ENCODE measurements around the gene JCHAIN. TPM values are rescaled to one million over a fixed set of nuclear protein-coding genes. Genes with fewer than 3 reads are reported as not detected.
"Not testable (repeated sequence)": the region's sequence is repeated elsewhere in the genome, so short reads cannot be mapped to it uniquely, and the experiment has no call there.

JCHAIN gene
- total RNA-seq, 2 donors from 2014 or later, result 1.8 to 2.7 TPM

- no peak overlapping the region for H3K4me3 ChIP-seq
- no peaks in the 10 kb centered on the region for H3K9me3 ChIP-seq
- H3K27ac ChIP-seq, result no peak overlapping the region
- no peaks in the 10 kb centered on the region for H3K36me3 ChIP-seq
- peaks cover 0 to 8% of the 10 kb centered on the region in 2 donors for H3K4me1 ChIP-seq
- no peak for TF ChIP-seq CTCF (IDR thresholded peaks at IDR 0.05)
- H3K27me3 ChIP-seq, result no peaks in the 10 kb centered on the region
- DNase-seq (ENCODE audit: low spot score), result no peak
Measured at GRCh38 chr4:70700712-70701111, 34.4 kb upstream of the JCHAIN start.

GRCh38 chr4:70698435-70698834, 32.1 kb upstream of the JCHAIN start:
- H3K4me1 ChIP-seq; DNase-seq (ENCODE audit: low spot score); H3K36me3 ChIP-seq; H3K9me3 ChIP-seq; H3K27ac ChIP-seq; H3K27me3 ChIP-seq; H3K4me3 ChIP-seq: not testable (repeated sequence)

- not testable (repeated sequence) for H3K27ac ChIP-seq; H3K36me3 ChIP-seq; H3K9me3 ChIP-seq; DNase-seq (ENCODE audit: low spot score); H3K4me3 ChIP-seq; H3K27me3 ChIP-seq
- H3K4me1 ChIP-seq, result peaks cover 0 to 22% of the 10 kb centered on the region in 2 donors
Measured at GRCh38 chr4:70694633-70695032, 28.3 kb upstream of the JCHAIN start.

- no peak overlapping the region for H3K27ac ChIP-seq
- no peaks in the 10 kb centered on the region for H3K36me3 ChIP-seq
- DNase-seq (ENCODE audit: low spot score), result no peak
- no peaks in the 10 kb centered on the region for H3K27me3 ChIP-seq
- TF ChIP-seq CTCF (IDR thresholded peaks at IDR 0.05), result no peak
- no peaks in the 10 kb centered on the region for H3K9me3 ChIP-seq
- no peak overlapping the region for H3K4me3 ChIP-seq
- H3K4me1 ChIP-seq, result peaks cover 0 to 35% of the 10 kb centered on the region in 2 donors
Measured at GRCh38 chr4:70691661-70692060, 25.4 kb upstream of the JCHAIN start.

GRCh38 chr4:70688795-70689231, 22.5 kb upstream of the JCHAIN start:
- no peak for TF ChIP-seq CTCF (IDR thresholded peaks at IDR 0.05)
- H3K4me1 ChIP-seq, result peaks cover 0 to 35% of the 10 kb centered on the region in 2 donors
- no peaks in the 10 kb centered on the region for H3K9me3 ChIP-seq
- DNase-seq (ENCODE audit: low spot score), result no peak
- no peaks in the 10 kb centered on the region for H3K27me3 ChIP-seq
- no peaks in the 10 kb centered on the region for H3K36me3 ChIP-seq
- H3K27ac ChIP-seq, result peak overlapping the region; percentile 91 to 97
- H3K4me3 ChIP-seq, result peak overlapping the region; percentile 83 to 87

GRCh38 chr4:70687821-70688794, 21.8 kb upstream of the JCHAIN start, which contains the start of gene UTP3:
Gene UTP3 (plus strand): TSS chr4:70688532. CDS start chr4:70688678, 146 bp downstream.
- H3K4me1 ChIP-seq, result peaks cover 0 to 35% of the 10 kb centered on the region in 2 donors
- no peaks in the 10 kb centered on the region for H3K36me3 ChIP-seq
- peak; percentile 89 to 98 for TF ChIP-seq CTCF (IDR thresholded peaks at IDR 0.05)
- H3K4me3 ChIP-seq, result peak within 1 kb of the TSS; percentile 83 to 87
- H3K27ac ChIP-seq, result peak within 1 kb of the TSS; percentile 91 to 97
- no peaks in the 10 kb centered on the region for H3K9me3 ChIP-seq
- H3K27me3 ChIP-seq, result no peaks in the 10 kb centered on the region
- peak; percentile 94 for DNase-seq (ENCODE audit: low spot score)
